Bone marrow (tissue), 2 donors: Measurements from ENCODE around the gene ZNF318.

Experiments
- DNase-seq, 2 donors: peaks; one replicate each; lab custom pipeline; 2025; lab: John Stamatoyannopoulos, UW

ZNF318 gene

GRCh38 chr6:43302126-43302525 lies 67.3 kb downstream of the ZNF318 start:
- no peak for DNase-seq

- DNase-seq = no peak
These were observed 68.2 kb downstream of the ZNF318 start for GRCh38 chr6:43301081-43301870.

DNA sequence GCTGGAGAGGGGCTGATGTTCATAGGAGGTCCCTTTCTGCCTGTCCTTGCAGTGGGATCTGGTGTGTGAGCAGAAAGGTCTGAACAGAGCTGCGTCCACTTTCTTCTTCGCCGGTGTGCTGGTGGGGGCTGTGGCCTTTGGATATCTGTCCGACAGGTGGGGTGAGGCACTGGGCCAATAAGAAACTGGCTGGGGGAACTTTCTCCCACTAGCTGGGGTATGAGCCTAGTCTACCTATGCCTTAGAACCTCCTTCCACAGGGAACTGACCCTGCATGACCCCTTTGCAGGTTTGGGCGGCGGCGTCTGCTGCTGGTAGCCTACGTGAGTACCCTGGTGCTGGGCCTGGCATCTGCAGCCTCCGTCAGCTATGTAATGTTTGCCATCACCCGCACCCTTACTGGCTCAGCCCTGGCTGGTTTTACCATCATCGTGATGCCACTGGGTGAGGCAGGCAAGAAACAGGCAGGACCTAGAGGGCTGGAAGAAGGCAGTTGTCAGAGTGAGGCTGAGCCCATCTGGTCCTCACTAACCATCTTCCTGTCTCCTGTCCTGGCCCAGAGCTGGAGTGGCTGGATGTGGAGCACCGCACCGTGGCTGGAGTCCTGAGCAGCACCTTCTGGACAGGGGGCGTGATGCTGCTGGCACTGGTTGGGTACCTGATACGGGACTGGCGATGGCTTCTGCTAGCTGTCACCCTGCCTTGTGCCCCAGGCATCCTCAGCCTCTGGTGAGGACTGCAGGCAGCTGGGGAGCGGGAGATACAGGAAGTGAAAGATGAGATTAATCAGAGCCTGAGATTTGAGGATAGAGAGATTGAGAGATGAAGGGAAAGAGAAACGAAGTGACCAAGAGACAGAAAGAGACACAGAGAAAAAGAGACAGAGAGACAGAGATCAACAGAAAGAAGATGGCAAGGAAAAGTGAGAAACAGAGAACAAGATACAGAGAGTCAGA lies 69.8 kb downstream of the ZNF318 start:
- DNase-seq = no peak

DNA sequence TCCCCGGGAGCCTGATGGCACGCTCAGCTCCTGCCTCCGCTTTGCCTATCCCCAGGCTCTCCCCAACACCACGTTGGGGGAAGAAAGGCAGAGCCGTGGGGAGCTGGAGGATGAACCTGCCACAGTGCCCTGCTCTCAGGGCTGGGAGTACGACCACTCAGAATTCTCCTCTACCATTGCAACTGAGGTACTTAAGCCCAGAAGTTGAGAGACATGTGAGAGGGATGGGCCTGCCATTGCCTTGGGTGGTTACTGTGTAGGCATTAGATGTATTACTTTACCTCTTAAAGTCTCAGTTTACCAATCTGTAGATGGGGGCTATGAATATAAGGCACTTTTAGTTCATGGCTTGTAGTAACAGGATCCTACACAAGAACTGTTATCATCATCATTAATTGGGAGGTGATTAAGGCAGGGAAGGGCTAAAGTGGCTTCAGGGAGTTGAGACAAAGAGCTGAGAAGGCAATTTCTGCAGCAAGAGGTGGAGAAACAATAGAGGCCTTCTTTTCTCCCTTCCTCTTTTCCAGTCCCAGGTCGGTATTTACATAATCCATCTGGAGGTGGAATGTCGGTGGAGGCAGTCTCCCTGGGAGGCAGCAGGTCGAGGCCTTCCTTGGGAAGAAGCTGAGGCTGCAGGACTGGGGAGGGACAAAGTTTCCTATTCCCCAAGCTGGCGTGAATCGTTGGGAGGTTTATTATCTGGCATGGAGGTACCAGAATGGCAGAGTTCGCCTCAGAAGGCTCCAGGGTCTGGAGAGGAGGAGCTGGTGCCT lies 70.7 kb downstream of the ZNF318 start:
- no peak for DNase-seq

DNA sequence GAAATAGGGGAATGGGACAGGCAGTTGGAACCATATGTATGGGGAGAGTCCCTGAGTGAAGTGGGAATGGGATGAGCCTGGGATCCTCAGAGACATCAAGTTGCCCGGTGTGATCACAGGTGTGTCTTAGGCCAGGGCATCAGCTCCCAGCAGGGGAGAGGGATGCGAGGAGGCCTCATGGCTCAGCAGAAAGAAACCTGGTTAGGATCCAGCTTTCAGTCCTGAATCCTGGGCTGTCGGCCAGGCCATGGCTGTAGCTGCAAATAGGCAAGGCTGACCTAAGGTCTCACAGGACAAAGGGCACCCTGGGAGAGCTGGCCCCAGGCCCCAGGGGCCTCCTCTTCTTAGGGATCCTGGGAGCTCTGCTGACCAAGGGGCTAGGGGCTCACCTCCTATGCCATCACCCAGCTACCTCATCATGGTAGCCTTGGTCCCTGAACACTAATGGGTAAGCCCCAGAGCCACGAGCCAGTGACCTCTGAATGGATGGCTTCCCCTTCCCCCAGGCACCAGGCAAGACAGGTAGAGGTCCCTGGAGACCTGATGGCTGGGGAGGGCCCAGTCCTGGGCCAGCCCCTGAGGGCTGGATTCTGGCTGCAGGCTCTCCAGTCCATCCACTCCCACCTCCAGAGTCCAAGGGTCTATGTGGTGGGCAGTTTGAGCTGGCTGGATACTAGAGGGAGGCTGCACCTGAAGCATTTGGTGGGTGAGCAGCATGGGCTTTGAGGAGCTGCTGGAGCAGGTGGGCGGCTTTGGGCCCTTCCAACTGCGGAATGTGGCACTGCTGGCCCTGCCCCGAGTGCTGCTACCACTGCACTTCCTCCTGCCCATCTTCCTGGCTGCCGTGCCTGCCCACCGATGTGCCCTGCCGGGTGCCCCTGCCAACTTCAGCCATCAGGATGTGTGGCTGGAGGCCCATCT lies 71.5 kb downstream of the ZNF318 start, which contains the start of gene SLC22A7:
Gene SLC22A7 (plus strand): TSS at position 617 of the 921 bp plus-strand sequence. CDS start 99 bp downstream, at position 716.
- no peak for DNase-seq

DNA sequence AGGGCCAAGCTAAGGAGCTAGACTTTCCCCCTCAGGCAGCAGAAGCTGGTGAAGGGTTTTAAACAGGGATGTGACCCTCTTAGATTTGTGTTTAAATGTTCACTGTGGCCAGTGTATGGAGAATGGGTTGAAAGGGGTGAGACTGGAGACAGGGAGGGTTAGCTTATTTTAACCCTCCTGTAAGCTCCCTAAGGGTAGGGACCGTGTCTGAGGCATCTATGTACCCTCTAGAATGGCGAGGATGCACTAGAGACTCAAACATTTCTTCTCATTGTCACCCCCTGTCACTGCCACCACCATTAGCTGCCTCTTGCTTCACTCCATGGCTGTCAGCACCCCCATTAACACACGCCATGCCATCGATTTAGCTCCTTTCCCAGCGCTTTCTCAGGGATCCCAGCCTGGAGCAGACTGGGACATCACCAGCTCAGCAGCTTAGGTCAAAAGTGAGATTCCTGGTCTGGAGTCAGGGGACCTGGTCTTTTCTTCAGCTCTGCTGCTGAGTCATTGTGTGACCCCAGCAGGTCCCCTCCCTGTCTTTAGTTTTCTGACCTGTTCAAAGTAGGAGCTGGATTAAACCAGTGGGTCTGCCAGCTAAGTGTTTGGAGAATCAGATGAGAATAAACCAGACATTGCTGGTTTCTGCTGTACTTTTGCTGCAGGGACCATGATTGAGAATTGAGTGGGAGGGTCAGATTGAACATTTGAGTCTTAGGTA lies 72.5 kb downstream of the ZNF318 start:
- DNase-seq = no peak

GRCh38 chr6:43295456-43295855 lies 74.0 kb downstream of the ZNF318 start:
- DNase-seq = no peak

DNA sequence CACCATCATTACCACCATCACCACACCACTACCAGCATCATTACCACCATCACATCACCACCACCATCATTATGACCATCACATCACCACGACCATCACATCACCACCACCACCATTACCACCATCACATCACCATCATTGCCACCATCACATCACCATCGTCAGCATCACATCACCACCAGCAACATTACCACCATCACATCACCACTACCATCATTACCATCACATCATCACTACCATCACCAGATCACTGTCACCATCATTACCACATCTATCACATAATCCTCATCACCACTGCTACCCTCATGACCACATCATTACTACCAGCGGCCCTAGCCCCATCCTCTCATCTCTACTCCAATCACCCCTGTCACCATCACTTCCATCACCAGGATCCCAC lies 74.9 kb downstream of the ZNF318 start:
- no peak for DNase-seq

GRCh38 chr6:43293698-43294097 lies 75.7 kb downstream of the ZNF318 start:
- no peak for DNase-seq

DNA sequence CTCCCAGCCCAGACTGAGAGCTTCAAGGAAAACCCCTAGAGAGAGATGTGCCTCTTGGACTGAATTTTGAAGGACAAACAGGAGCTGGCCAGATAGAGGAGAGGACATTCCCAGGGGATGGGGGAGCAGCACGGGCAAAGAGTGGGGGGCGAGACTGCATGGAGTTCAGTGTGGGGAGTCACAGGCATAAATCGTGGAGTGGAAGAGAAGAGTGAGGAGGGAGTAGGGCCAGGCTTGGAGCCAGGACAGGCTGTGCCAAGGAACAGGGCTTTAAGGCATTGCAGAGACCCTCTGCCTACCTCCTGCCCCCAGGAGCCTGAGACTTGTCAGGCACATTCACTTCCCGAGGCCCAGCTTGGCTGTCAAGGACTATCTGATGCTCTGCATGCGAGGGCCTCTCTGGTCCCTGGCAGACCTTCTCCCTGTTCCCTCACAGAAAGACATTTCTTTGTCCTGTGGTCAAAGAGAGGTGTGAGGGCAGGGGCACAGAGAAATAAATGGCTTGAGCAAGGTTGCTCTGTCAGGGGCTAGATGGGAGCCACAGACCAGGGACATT lies 76.6 kb downstream of the ZNF318 start:
- no peak for DNase-seq

DNA sequence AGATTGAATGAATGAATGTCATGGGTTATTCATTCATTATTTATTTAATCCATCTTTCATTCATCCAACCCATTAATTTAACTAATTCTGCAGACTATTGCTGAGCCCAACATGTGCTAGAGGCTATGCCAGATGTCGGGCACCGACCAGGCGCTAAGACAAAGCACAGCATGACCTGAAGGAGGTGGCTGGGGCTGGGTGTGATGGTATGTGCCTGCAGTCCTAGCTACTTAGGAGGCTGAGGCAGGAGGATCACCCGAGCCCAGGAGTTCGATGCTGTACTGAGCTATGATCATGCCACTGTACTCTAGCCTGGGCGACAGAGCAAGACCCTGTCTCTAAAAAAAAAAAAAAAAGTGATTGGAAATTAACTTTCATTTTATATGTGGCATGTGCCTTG lies 77.1 kb downstream of the ZNF318 start:
- no peak for DNase-seq

- DNase-seq = no peak
These were observed 77.7 kb downstream of the ZNF318 start for GRCh38 chr6:43291708-43292107.

DNA sequence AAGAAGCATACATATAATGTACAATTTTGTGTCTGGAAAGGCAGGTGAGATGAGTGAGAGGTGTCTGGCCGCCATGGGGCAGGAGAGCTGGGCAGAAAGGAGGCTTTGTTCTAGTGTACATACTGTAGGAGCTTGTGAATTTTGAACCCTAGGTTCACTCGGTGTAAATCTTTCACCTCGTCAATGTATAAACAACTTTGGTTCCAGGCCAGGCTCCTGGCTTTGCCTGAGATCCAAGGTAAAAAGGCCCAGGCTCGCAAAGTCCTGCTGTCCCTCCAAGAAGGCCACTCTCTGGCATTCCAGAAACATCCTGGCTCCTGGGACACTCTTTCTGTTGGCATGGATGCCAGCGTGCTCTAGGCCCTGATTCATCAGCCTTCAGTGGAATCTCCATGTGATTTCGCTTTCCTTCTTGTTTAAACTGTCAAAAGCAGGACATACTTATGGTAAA lies 78.5 kb downstream of the ZNF318 start:
- DNase-seq = no peak

DNA sequence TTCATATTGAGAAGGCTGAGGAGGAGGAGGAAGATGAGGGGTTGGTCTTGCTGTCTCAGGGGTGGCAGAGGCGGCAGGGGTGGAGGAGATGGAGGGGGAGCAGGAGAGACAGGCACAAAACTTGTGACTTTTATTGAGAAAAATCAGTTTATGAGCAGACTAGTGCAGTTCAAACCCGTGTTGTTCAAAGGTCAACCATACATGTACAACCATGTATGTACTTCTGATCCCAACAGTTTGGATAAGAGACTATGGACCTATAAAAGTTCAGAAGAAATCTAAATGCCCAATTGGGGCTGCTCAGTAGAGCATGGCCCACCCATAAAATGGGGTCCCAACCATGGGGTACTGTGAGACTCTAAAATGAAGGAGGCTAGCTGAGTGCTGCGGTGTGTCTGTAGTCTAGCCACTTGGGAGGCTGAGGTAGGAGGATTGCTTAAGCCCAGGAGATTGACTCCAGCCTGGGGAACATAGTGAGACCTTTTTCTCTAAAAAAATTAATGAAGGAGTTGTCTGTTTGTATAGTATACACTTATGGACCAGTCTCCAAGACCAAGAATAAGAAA lies 79.0 kb downstream of the ZNF318 start:
- DNase-seq = no peak

GRCh38 chr6:43287717-43288679 lies 81.4 kb downstream of the ZNF318 start:
- no peak for DNase-seq

DNA sequence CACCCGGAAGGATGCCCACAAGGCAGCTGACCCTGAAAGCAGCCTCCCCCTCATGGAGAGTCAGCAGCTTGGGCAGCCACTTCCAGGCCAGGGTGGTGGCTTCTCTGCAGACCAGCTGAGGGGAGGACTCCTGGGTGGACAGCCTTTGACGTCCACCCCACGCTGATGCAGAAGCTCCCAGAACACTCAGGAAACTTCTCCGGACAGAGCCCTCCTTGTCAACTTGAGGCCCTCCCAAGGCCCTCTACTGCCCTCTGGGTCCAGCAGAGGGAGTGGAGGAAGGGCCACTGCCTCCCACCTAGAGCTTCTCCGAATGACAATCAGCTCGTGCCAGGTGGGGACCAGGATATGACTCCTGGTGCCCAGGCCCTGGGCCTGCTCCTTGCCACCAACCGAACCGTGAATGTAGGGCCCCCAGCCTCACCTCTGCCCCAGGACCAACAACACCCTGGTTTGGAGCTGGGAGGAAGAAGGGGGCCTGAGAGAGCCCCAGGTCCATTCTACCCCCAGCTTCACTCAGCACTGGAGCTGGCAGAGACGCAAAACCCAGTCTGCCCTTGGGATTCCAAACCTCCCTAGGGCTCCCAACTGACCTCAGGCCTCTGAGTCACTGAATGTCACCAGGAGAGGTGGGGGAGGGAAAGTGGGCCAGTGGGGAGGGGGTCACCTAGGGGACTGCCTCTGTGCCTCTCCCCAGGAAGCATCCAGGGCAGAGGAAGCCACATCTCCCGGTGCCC lies 82.3 kb downstream of the ZNF318 start:
- DNase-seq = no peak

- no peak for DNase-seq
These were observed 82.9 kb downstream of the ZNF318 start for GRCh38 chr6:43286456-43286979.
